ENCODE results near the gene ARHGEF1.

DNA sequence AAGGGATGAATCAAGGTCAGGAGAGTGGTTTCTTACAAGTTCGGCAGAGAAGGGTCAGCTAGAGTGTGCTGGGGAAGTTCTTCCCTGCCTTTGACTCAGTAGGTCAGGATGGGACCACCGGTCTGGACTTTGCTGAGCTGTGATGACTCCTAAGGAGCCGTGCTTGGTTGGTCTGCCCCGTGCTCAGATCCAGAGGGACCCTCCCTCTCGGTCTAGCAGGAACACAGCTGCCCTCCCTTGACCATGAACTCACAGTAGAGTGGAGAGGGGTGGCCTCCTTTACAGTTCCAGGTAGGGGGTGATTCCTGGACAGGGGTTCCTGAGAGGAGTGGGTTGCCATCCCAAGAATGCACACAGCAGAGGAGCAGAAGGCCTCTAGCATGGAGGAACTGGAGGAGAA, 18.6 kb upstream of the ARHGEF1 start:
- TF ChIP-seq CTCF (IDR thresholded peaks at IDR 0.05) (no peak), SIN3A (IDR thresholded peaks at IDR 0.05; ENCODE audit: borderline replicate concordance, insufficient read depth, low read depth, low read length) (no peak), POLR2AphosphoS5 (IDR thresholded peaks at IDR 0.05; ENCODE audit: low read depth, low read length) (no peak), TCF7L2 (IDR thresholded peaks at IDR 0.05; ENCODE audit: low read depth, low read length) (no peak)
- TF ChIP-seq, protein P1, sequence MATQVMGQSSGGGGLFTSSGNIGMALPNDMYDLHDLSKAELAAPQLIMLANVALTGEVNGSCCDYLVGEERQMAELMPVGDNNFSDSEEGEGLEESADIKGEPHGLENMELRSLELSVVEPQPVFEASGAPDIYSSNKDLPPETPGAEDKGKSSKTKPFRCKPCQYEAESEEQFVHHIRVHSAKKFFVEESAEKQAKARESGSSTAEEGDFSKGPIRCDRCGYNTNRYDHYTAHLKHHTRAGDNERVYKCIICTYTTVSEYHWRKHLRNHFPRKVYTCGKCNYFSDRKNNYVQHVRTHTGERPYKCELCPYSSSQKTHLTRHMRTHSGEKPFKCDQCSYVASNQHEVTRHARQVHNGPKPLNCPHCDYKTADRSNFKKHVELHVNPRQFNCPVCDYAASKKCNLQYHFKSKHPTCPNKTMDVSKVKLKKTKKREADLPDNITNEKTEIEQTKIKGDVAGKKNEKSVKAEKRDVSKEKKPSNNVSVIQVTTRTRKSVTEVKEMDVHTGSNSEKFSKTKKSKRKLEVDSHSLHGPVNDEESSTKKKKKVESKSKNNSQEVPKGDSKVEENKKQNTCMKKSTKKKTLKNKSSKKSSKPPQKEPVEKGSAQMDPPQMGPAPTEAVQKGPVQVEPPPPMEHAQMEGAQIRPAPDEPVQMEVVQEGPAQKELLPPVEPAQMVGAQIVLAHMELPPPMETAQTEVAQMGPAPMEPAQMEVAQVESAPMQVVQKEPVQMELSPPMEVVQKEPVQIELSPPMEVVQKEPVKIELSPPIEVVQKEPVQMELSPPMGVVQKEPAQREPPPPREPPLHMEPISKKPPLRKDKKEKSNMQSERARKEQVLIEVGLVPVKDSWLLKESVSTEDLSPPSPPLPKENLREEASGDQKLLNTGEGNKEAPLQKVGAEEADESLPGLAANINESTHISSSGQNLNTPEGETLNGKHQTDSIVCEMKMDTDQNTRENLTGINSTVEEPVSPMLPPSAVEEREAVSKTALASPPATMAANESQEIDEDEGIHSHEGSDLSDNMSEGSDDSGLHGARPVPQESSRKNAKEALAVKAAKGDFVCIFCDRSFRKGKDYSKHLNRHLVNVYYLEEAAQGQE (IDR thresholded peaks at IDR 0.05; ENCODE audit: insufficient read depth in 1 of 2, low read depth in 2 of 2, low read length in 1 of 2) = no peak

Data from Panc1 (cell line).